ENCODE data around the gene ZNF597. TPM values are rescaled to one million over a fixed set of nuclear protein-coding genes. Genes with fewer than 3 reads are reported as not detected.

ZNF597 gene, protein sequence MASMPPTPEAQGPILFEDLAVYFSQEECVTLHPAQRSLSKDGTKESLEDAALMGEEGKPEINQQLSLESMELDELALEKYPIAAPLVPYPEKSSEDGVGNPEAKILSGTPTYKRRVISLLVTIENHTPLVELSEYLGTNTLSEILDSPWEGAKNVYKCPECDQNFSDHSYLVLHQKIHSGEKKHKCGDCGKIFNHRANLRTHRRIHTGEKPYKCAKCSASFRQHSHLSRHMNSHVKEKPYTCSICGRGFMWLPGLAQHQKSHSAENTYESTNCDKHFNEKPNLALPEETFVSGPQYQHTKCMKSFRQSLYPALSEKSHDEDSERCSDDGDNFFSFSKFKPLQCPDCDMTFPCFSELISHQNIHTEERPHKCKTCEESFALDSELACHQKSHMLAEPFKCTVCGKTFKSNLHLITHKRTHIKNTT
- 2.5 TPM for polyA plus RNA-seq (2013)

DNA sequence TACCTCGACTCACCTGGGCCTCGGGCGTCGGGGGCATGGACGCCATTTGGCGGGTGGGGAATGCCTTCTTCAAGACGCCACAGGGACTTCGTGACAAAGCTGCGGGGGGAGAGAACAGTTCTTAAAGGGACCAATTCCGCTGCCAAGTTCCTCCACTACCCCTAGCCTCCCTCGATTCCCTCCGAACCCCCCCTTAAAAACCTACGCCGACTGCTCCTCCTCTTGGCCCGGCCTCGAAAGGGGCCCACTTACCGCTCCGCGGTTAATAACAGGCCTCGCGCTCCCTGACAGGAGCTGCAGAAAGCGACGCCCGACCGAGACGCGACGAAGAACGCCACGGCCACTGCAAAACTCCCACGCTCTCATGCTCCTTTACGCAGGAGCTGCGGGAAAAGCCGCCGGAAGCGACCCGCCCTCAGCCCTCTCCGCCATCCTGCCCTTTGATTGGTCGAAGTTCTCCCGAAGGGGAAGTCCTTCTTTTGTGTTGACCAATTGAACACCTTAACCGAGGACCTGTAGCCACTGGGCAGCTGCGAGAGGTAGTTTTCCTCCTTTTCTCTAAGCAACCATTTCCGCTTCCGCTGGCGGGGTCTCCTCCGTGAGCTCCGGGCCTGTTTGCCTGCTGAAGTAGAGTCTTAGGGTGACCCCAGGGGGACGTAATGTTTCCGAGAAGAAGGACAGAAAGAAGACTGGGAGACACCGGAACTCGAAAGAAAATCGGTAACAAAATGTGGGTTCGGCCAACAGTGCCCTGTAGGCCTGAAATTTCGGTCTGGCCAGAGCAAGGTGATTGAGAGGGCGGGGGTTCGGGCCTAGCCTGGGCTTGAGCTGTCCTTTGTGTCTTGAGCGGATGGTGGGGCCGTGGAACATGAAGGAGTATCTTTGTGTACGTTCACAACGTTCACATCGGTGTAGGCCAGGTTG, at the start of gene ZNF597, which contains the start of gene NAA60:
TSS of gene ZNF597 (minus strand) at position 397 of the 924 bp plus-strand sequence. CDS start at position 46, 351 bp downstream.
TSS of gene NAA60 (plus strand) at position 573 of the 924 bp plus-strand sequence. CDS start 32,548 bp downstream, outside the sequence.
- POLR2A ChIA-PET = interaction anchor here (0.6 to 1.8 kb wide), 4 partner anchors 14 to 161 kb away, joined by 3 to 11 read pairs (median 4); partner anchors contain the start of genes ZNF174 and ZSCAN32
- Histone ChIP-seq H3K36me3 (ENCODE audit: control insufficient read depth in 4 of 4, insufficient read depth in 4 of 4, low read length in 3 of 4) (peaks cover 3 to 35% (median 18%) of the 10 kb centered on the region in 4 experiments), H3K9me3 (ENCODE audit: control extremely low read depth in 1 of 5, control insufficient read depth in 4 of 5, insufficient read depth in 2 of 5, low read depth in 1 of 5, low read length in 4 of 5) (peaks cover 5 to 30% (median 23%) of the 10 kb centered on the region in 5 experiments), H3K4me3 (ENCODE audit: control insufficient read depth in 1 of 7, extremely low read depth in 1 of 7, insufficient read depth in 4 of 7, low read depth in 2 of 7, low read length in 6 of 7) (peak within 1 kb of the TSS; percentile 40 to 88 (median 73)), H3K4me1 (ENCODE audit: control extremely low read depth in 1 of 4, control insufficient read depth in 4 of 4, insufficient read depth in 4 of 4, low read length in 3 of 4) (peaks cover 3 to 13% (median 6%) of the 10 kb centered on the region in 4 experiments), H3K27ac (ENCODE audit: insufficient read depth in 1 of 2, low read depth in 1 of 2, low read length in 2 of 2, poor library complexity in 1 of 2, severe bottlenecking in 2 of 2) (peak within 1 kb of the TSS; percentile 87 to 91), H3K27me3 (replicated peaks in 2 of 5; ENCODE audit: control insufficient read depth in 4 of 5, insufficient read depth in 5 of 5, low read length in 4 of 5) (no peaks in the 10 kb centered on the region)
- WGBS (ENCODE audit: insufficient coverage) = 53% methylated on average over 59 of the region's 61 CpGs
- DNase-seq = peak; percentile 88 to 93 (median 92)
- CTCF ChIA-PET = interaction anchor here (0.6 to 1.3 kb wide), 4 partner anchors 10 to 314 kb away, joined by 3 to 4 read pairs (median 3); partner anchors contain the start of genes ZNF174 and ZSCAN32

DNA sequence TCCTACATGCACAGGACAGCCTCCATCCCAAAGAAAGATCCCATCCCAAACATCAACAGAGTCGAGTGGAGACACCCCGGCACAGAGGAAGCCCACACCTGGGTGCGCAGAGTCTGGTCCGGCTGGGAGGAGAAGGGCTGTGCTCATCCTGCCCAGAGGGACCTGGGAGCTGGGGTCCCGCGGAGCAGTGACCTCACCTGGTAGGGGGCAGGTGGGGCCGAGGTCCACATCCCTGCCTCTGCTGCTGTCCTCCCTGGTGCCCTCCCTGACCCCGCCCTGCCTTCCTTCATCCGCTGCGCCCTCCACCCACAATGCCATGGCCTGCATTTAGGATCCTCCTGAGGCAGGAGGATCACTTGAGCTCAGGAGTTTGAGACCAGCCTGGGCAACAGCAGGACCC, 49.1 kb upstream of the ZNF597 start:
- ChIA-PET CTCF (no interaction called here), POLR2A (no interaction called here)
- Histone ChIP-seq H3K4me1 (ENCODE audit: control extremely low read depth in 1 of 4, control insufficient read depth in 4 of 4, insufficient read depth in 4 of 4, low read length in 3 of 4) (peaks cover 0 to 7% (median 0%) of the 10 kb centered on the region in 4 experiments), H3K4me3 (ENCODE audit: control insufficient read depth in 1 of 7, extremely low read depth in 1 of 7, insufficient read depth in 4 of 7, low read depth in 2 of 7, low read length in 6 of 7) (no peak overlapping the region), H3K36me3 (ENCODE audit: control insufficient read depth in 4 of 4, insufficient read depth in 4 of 4, low read length in 3 of 4) (peaks cover 0 to 9% (median 8%) of the 10 kb centered on the region in 4 experiments), H3K9me3 (ENCODE audit: control extremely low read depth in 1 of 5, control insufficient read depth in 4 of 5, insufficient read depth in 2 of 5, low read depth in 1 of 5, low read length in 4 of 5) (no peaks in the 10 kb centered on the region), H3K27me3 (replicated peaks in 2 of 5; ENCODE audit: control insufficient read depth in 4 of 5, insufficient read depth in 5 of 5, low read length in 4 of 5) (no peaks in the 10 kb centered on the region), H3K27ac (ENCODE audit: insufficient read depth in 1 of 2, low read depth in 1 of 2, low read length in 2 of 2, poor library complexity in 1 of 2, severe bottlenecking in 2 of 2) (no peak overlapping the region)
- 96% methylated on average over 9 of the region's 10 CpGs for WGBS (ENCODE audit: insufficient coverage)
- DNase-seq = no peak

DNA sequence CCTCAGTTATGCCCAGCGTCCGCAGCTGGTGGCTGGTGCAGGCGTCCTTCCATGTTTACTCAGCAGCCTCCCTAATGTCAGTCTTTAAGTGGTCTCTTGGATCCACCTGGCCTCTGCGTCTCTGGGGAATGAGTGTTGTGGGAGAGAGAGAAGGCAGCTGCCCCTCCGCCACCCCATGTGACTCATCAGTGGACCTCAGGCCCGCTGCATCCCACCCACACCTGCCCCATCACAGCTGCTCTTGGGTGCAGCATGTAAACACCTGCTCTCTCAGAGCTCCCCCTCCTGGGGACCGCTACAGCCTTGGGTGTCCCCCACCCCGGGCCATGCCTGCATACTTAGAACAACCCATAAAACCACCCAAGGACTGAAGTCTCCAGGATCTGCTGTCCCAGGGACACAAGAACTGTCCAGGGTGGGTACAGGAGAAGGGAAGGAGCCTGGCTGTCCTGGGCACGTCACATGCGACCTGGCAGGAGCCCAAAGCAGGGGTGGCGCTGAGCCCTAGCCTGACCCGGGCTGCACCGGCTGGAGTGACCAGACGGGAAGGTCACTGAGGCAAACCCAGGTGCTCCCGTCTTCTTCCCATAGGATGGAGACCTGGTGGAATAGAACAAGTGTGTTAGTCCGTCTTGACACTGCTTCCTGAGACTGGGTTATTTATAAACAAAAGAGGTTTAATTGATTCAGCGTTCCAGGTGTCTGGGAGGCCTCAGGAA, 47.8 kb upstream of the ZNF597 start:
- peaks cover 0 to 20% (median 13%) of the 10 kb centered on the region in 4 experiments for H3K36me3 ChIP-seq (ENCODE audit: control insufficient read depth in 4 of 4, insufficient read depth in 4 of 4, low read length in 3 of 4)

DNA sequence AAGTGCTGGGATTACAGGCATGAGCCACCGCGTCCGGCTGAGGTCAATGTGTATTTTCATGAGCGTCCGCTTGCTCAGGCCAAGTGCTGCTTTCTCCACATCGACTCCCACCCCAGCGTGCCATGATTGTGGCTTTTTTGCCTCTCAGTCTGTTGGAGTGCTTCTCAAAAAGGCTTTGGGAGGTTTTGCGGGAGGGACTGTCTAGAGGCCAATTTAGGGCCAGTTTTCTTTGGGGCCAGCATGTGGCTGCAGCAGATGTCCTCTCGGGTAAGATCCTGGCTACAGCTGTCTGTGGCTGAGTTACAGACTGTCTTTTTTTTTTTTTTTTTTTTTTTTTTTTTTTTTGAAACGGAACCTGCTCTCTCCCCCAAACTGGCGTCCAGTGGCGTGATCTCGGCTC, 45.5 kb upstream of the ZNF597 start:
- Histone ChIP-seq H3K4me1 (ENCODE audit: control extremely low read depth in 1 of 4, control insufficient read depth in 4 of 4, insufficient read depth in 4 of 4, low read length in 3 of 4) (peaks cover 0 to 7% (median 0%) of the 10 kb centered on the region in 4 experiments), H3K27me3 (replicated peaks in 2 of 5; ENCODE audit: control insufficient read depth in 4 of 5, insufficient read depth in 5 of 5, low read length in 4 of 5) (no peaks in the 10 kb centered on the region), H3K27ac (ENCODE audit: insufficient read depth in 1 of 2, low read depth in 1 of 2, low read length in 2 of 2, poor library complexity in 1 of 2, severe bottlenecking in 2 of 2) (no peak overlapping the region), H3K9me3 (ENCODE audit: control extremely low read depth in 1 of 5, control insufficient read depth in 4 of 5, insufficient read depth in 2 of 5, low read depth in 1 of 5, low read length in 4 of 5) (no peaks in the 10 kb centered on the region), H3K36me3 (ENCODE audit: control insufficient read depth in 4 of 4, insufficient read depth in 4 of 4, low read length in 3 of 4) (peaks cover 7 to 42% (median 33%) of the 10 kb centered on the region in 4 experiments), H3K4me3 (ENCODE audit: control insufficient read depth in 1 of 7, extremely low read depth in 1 of 7, insufficient read depth in 4 of 7, low read depth in 2 of 7, low read length in 6 of 7) (no peak overlapping the region)
- ChIA-PET CTCF (no interaction called here), POLR2A (interaction anchor here (0.5 to 0.7 kb wide), 2 partner anchors 11 to 369 kb away, joined by 3 to 4 read pairs; no protein-coding TSS in a partner anchor)
- DNase-seq = no peak
- 93% methylated on average over 8 of the region's 13 CpGs for WGBS (ENCODE audit: insufficient coverage)

More for the DNA sequence above, 47.8 kb upstream of the ZNF597 start:
- POLR2A ChIA-PET = interaction anchor here (0.6 kb wide), 1 partner anchor 328 kb away, joined by 4 read pairs; no protein-coding TSS in a partner anchor
- CTCF ChIA-PET = interaction anchor here (0.6 to 1.7 kb wide), 2 partner anchors 9 to 30 kb away, joined by 3 to 5 read pairs; no protein-coding TSS in a partner anchor
- no peak for DNase-seq
- WGBS (ENCODE audit: insufficient coverage) = 81% methylated on average over 12 of the region's 17 CpGs
- Histone ChIP-seq H3K27ac (ENCODE audit: insufficient read depth in 1 of 2, low read depth in 1 of 2, low read length in 2 of 2, poor library complexity in 1 of 2, severe bottlenecking in 2 of 2) (no peak overlapping the region), H3K27me3 (replicated peaks in 2 of 5; ENCODE audit: control insufficient read depth in 4 of 5, insufficient read depth in 5 of 5, low read length in 4 of 5) (no peaks in the 10 kb centered on the region), H3K4me3 (ENCODE audit: control insufficient read depth in 1 of 7, extremely low read depth in 1 of 7, insufficient read depth in 4 of 7, low read depth in 2 of 7, low read length in 6 of 7) (no peak overlapping the region), H3K9me3 (ENCODE audit: control extremely low read depth in 1 of 5, control insufficient read depth in 4 of 5, insufficient read depth in 2 of 5, low read depth in 1 of 5, low read length in 4 of 5) (no peaks in the 10 kb centered on the region), H3K4me1 (ENCODE audit: control extremely low read depth in 1 of 4, control insufficient read depth in 4 of 4, insufficient read depth in 4 of 4, low read length in 3 of 4) (peaks cover 0 to 7% (median 0%) of the 10 kb centered on the region in 4 experiments)

DNA sequence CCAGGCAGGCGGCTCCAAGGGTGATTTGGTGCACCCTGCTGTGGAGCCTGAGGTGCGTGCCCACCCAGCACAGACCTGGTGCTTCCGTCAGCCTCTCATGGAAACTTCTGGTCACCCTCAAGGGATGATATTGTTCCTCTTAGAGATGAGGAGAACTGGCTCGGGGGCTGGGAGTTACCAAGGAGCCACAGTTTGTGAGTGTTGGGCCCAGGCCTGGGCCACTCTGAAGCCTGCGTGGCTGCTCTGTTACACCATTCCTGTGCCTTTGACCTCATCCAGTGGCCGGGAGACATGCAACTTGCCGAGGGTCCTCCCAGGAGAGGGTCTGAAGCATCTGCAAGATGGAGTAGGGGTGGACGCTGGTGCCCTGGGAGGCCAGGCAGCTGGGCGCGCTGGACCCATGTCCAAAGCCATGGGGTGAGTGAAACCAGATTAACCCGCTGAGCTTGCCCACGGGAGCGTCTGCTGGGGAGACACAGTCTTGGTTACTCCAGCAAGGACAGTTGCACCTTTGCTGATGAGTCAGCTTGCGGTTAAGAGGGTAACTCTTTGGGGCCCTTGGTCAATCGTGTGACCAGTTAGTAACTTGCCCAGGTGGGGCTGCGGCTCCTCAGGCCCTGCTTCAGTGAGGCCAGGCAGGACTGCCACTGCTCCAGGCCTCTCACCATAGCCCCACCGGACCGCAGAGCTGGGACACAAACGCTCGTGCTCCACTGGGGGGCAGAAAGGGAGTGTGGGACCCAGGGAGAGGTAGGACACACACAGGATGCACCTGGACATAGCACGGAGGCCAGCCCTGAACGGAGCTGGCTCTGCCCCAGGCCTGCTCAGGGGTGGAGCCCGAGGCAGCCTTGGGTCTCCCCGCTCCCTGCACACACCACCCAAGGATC, 44.5 kb upstream of the ZNF597 start:
- no peak overlapping the region for H3K4me3 ChIP-seq (ENCODE audit: control insufficient read depth in 1 of 7, extremely low read depth in 1 of 7, insufficient read depth in 4 of 7, low read depth in 2 of 7, low read length in 6 of 7)
- no peaks in the 10 kb centered on the region for H3K9me3 ChIP-seq (ENCODE audit: control extremely low read depth in 1 of 5, control insufficient read depth in 4 of 5, insufficient read depth in 2 of 5, low read depth in 1 of 5, low read length in 4 of 5)
- 87% methylated on average over 23 of the region's 24 CpGs for WGBS (ENCODE audit: insufficient coverage)
- H3K27me3 ChIP-seq (replicated peaks in 2 of 5; ENCODE audit: control insufficient read depth in 4 of 5, insufficient read depth in 5 of 5, low read length in 4 of 5) = no peaks in the 10 kb centered on the region
- ChIA-PET POLR2A (no interaction called here), CTCF (interaction anchor here (1.0 kb wide), 1 partner anchor 12 kb away, joined by 4 read pairs; no protein-coding TSS in a partner anchor)
- H3K4me1 ChIP-seq (ENCODE audit: control extremely low read depth in 1 of 4, control insufficient read depth in 4 of 4, insufficient read depth in 4 of 4, low read length in 3 of 4) = peaks cover 0 to 7% (median 0%) of the 10 kb centered on the region in 4 experiments
- peaks cover 10 to 53% (median 43%) of the 10 kb centered on the region in 4 experiments for H3K36me3 ChIP-seq (ENCODE audit: control insufficient read depth in 4 of 4, insufficient read depth in 4 of 4, low read length in 3 of 4)
- DNase-seq = peak in 1 of 3 donors; percentile 54
- H3K27ac ChIP-seq (ENCODE audit: insufficient read depth in 1 of 2, low read depth in 1 of 2, low read length in 2 of 2, poor library complexity in 1 of 2, severe bottlenecking in 2 of 2) = no peak overlapping the region
